NB4 (cell line): Measurements from ENCODE around the gene TRIM2.

Experiments used
- MYC ChIP-seq: IDR thresholded peaks from 2 replicates; pipeline ENCODE4 v1.6.1; 2011; ENCODE audit warnings: low read depth, low read length
- POLR2A ChIP-seq: IDR thresholded peaks from 2 replicates; pipeline ENCODE4 v1.6.1; 2011; ENCODE audit warnings: mild to moderate bottlenecking; ENCODE audit not compliant: insufficient read length; ENCODE audit errors: extremely low read depth
- TF ChIP-seq, protein P1 (sequence below): IDR thresholded peaks from one replicate; pipeline ENCODE4 v1.5.1; 2012; ENCODE audit warnings: low read depth, low read length
- TF ChIP-seq, protein P2 (sequence below): IDR thresholded peaks from 2 replicates; pipeline ENCODE4 v1.6.1; 2011; ENCODE audit warnings: low read depth, low read length

DNA sequence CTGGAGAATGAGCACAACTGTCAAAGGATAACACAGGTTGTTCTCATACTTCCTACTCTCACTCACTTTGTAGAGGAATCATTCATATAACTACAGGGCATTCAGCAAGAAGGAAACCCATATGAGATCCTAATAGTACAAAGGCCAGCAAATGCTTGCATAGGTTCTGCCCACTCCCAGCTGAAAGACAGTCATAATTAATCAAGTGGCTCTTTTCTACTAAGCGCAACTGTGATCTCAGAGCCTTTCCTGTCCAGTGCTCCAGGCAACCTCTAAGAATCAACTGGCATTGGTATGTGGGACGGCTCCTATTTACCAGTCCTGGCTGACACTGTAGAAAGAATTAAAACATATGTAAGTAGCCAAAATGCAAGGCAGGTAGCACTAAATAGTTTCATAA is 121.3 kb downstream of the TRIM2 start:
- TF ChIP-seq, protein P1, sequence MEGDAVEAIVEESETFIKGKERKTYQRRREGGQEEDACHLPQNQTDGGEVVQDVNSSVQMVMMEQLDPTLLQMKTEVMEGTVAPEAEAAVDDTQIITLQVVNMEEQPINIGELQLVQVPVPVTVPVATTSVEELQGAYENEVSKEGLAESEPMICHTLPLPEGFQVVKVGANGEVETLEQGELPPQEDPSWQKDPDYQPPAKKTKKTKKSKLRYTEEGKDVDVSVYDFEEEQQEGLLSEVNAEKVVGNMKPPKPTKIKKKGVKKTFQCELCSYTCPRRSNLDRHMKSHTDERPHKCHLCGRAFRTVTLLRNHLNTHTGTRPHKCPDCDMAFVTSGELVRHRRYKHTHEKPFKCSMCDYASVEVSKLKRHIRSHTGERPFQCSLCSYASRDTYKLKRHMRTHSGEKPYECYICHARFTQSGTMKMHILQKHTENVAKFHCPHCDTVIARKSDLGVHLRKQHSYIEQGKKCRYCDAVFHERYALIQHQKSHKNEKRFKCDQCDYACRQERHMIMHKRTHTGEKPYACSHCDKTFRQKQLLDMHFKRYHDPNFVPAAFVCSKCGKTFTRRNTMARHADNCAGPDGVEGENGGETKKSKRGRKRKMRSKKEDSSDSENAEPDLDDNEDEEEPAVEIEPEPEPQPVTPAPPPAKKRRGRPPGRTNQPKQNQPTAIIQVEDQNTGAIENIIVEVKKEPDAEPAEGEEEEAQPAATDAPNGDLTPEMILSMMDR, result no peak
- TF ChIP-seq MYC (no peak), POLR2A (no peak)
- TF ChIP-seq, protein P2, sequence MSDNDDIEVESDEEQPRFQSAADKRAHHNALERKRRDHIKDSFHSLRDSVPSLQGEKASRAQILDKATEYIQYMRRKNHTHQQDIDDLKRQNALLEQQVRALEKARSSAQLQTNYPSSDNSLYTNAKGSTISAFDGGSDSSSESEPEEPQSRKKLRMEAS, result no peak
